Fibroblast of villous mesenchyme (primary cell): ENCODE measurements around the gene CDC123. TPM values are rescaled to one million over a fixed set of nuclear protein-coding genes. Genes with fewer than 3 reads are reported as not detected.
"Not testable (repeated sequence)": the region's sequence is repeated elsewhere in the genome, so short reads cannot be mapped to it uniquely, and the experiment has no call there.

Source experiments
- DNase-seq: peaks from one replicate; pipeline ENCODE4 v3.0.0-alpha.2; 2010; ENCODE audit warnings: low read depth
- H3K4me3 ChIP-seq: 2 replicates; pipeline ENCODE4 v1.5.1; 2011; ENCODE audit warnings: low read depth, mild to moderate bottlenecking, low read length
- total RNA-seq: library from RNA; depleted of rRNA; stranded (reverse); fragments of >200 nt; gene quantifications from 2 replicates; pipeline ENCODE4 v1.2.3, GENCODE V29; 2012
- TF ChIP-seq, protein P1 (sequence below): IDR thresholded peaks from 2 replicates; pipeline ENCODE4 v1.5.1; 2012; ENCODE audit warnings: low read depth, mild to moderate bottlenecking, low read length; ENCODE audit not compliant: insufficient read depth

Gene CDC123
- total RNA-seq, 1 donor, result 143 TPM

DNA sequence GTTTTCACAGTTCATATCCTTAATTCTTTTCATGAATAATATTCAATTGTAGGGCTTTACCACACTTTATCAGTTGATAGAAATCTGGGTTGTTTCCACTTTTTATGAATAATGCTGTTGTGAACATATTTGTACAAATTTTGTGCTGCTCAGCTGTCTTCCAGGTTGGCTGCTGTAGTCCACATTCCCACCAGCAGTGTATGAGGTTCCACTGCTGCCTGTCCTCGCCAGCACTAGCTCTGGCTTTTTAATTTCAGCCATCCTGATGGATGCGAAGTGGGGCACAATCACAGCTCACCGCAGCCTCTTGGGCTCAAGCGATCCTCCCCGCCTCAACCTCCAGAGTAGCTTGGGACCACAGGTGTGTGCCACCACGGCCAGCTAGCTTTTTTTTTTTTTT is 33.1 kb upstream of the CDC123 start:
- no peak overlapping the region for H3K4me3 ChIP-seq
- DNase-seq, result no peak
- TF ChIP-seq, protein P1, sequence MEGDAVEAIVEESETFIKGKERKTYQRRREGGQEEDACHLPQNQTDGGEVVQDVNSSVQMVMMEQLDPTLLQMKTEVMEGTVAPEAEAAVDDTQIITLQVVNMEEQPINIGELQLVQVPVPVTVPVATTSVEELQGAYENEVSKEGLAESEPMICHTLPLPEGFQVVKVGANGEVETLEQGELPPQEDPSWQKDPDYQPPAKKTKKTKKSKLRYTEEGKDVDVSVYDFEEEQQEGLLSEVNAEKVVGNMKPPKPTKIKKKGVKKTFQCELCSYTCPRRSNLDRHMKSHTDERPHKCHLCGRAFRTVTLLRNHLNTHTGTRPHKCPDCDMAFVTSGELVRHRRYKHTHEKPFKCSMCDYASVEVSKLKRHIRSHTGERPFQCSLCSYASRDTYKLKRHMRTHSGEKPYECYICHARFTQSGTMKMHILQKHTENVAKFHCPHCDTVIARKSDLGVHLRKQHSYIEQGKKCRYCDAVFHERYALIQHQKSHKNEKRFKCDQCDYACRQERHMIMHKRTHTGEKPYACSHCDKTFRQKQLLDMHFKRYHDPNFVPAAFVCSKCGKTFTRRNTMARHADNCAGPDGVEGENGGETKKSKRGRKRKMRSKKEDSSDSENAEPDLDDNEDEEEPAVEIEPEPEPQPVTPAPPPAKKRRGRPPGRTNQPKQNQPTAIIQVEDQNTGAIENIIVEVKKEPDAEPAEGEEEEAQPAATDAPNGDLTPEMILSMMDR, result no peak

DNA sequence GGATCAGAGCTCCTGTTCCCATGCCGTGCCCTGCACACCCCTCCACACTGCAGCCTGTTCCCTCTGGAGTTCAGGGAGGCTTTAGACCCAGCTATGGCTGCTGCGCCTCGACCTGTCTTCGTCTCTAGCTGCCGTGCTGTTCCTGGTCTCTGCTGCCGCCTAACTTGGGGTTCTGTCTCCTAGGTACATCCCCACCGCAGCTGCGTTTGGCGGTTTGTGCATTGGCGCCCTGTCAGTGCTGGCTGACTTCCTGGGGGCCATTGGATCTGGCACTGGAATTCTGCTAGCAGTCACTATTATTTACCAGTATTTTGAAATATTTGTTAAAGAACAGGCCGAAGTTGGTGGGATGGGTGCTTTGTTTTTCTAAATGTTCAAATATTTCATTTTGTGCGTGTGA is 31.9 kb upstream of the CDC123 start:
- TF ChIP-seq, protein P1, result no peak
- H3K4me3 ChIP-seq, result no peak overlapping the region
- DNase-seq, result no peak

DNA sequence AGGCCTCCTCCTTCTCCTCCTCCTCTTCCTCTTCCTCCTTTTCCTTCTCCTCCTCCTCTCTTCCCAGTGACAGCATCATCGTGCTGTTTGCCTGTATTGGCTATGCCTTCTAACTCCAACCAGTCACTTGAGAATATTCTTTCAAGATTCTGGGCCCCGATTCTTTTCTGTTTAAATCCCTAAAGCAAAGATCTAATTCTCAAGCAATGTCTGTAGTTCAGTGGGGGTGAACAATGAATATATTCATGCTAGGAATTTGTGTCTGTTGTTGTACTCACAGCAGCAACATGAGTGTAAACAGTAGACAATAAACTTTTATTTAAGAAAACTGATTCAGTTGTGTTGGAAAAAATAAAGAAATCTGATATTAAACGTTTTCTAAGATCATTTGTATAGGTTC is 31.0 kb upstream of the CDC123 start:
- no peak overlapping the region for H3K4me3 ChIP-seq
- DNase-seq, result no peak
- TF ChIP-seq, protein P1, result no peak

DNA sequence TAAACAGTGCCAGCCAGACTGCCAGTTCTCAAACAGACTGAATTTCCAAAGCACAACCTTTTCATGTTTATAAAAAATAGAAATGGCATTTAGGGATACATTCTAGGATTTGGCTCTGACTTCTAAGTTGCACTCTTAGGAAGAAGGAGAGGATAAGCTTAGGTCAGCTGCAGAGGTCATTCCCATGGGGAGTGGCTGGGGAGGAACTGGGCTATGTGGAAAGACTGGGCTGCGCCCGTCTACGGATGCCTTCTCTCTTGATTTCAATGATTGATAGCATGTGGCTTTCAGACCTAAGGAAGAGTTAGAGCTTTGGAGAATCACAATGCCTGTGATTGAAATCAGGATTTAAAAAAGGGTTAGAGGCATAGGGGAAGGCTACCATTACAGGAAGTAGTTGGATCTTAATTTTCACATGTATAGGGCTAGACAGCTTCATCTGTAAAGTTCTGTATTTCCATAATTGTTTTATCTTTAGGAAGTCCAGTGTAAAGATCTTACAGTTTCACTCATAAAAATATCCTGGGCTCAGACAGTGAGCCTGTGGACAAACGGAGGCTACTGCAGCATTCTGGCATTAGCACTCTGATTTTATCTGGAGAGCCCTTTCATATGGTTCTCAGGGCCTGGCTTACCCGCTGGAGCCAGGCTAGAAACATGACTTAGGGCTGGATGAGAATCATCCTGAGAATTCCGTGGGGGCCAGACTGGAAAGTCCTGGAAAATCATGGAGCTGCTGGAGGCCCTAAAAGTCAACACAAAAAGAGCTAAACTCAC is 29.8 kb upstream of the CDC123 start:
- no peak overlapping the region for H3K4me3 ChIP-seq
- peak; percentile 11 for DNase-seq
- TF ChIP-seq, protein P1, result no peak

DNA sequence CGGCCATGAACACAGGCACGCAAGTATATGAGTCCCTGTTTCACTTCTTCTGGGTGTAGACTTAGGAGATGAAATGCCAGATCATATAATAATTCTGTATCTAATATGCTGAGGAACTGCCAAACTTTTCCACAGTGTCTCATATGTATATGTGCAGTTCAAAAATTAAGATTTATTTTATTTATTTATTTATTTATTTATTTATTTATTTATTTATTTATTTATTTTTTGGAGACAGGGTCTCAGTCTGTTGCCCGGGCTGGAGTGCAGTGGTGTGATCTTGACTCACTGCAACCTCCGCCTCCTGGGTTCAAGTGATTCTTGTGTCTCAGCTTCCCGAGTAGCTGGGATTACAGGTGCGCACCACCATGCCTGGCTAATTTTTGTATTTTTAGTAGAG is 24.5 kb upstream of the CDC123 start:
- DNase-seq, H3K4me3 ChIP-seq: not testable (repeated sequence)

DNA sequence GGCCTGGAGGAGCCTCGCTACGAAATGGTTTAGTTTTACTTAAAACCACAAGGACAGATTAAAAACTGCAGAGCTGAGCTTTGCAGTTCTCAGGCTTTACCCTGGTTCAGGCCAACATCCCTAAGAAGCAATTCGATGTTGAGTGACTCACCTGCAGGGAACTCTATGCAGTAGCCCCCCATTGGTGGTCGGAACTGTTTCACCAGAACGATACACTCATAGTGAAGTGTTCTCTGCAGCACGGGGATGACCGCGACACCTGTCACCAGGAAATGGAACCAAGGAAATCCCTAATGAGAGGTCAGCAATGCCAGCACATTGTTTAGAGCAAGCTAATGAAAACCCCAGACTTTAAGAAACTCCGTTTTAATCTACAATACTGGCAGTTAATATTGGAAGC is 18.3 kb upstream of the CDC123 start:
- H3K4me3 ChIP-seq, result no peak overlapping the region
- no peak for DNase-seq
- TF ChIP-seq, protein P1, result no peak

- no peak overlapping the region for H3K4me3 ChIP-seq
- no peak for DNase-seq
- TF ChIP-seq, protein P1, result no peak
Observed at GRCh38 chr10:12179606-12180170, 16.3 kb upstream of the CDC123 start.
